LNCaP clone FGC (cell line): ENCODE measurements around the gene TMEM244.
"Not testable (repeated sequence)": the region's sequence is repeated elsewhere in the genome, so short reads cannot be mapped to it uniquely, and the experiment has no call there.

Source experiments
- DNase-seq: peaks from one replicate; pipeline ENCODE4 v3.0.0-alpha.2; 2011; ENCODE audit warnings: low read depth
- H3K4me3 ChIP-seq: 2 replicates; pipeline ENCODE4 v1.5.1; 2011; ENCODE audit warnings: mild to moderate bottlenecking, low read depth, low read length, control low read depth
- CTCF ChIP-seq: IDR thresholded peaks from 2 replicates; pipeline ENCODE4 v1.5.1; 2012; ENCODE audit warnings: mild to moderate bottlenecking; ENCODE audit not compliant: control insufficient read depth, insufficient read depth; ENCODE audit errors: extremely low read depth

The TMEM244 gene

DNA sequence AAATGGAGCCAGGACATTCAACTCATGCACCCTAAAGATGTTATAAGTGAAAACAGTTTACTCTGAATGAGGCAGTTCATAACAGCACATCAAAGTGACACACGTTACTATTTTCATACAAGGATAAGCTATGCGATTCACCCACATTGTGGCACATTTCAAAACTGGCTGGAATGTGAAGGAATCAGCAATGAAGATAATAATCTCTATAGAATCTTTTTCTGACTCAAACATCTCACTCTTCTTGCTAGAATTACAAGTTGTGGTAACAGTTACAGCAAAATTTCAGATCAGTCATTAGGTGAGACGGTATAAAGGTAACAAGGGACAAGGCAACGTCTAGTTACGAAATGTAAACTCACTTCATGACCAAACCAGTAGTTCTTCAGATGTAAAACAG, 17.5 kb downstream of the TMEM244 start:
- TF ChIP-seq CTCF = no peak
- H3K4me3 ChIP-seq = no peak overlapping the region
- DNase-seq = no peak

DNA sequence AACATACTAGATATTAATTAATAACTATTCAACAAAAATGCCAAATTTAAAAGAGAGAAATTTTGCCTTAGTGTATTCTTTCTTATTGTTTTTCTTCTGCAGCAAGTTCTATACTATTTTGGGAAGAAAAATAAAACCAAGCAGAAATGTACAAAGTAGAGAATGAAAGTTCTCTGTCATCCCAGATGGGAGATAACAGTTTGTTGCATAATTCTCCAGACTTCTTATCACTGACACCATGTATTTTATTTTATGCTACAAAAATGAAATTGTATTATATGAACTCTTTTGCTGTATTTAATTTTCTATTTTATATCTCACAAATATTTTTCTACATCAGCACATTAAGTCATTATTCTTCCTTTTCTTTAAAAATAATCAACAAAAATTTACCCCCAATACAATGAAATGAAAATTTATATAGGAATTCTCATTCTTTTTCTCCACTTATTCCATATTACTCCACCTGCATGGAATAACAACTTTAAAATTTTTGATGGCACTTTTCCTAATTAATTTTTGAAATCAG, 18.2 kb downstream of the TMEM244 start:
- no peak for DNase-seq
- TF ChIP-seq CTCF = no peak

DNA sequence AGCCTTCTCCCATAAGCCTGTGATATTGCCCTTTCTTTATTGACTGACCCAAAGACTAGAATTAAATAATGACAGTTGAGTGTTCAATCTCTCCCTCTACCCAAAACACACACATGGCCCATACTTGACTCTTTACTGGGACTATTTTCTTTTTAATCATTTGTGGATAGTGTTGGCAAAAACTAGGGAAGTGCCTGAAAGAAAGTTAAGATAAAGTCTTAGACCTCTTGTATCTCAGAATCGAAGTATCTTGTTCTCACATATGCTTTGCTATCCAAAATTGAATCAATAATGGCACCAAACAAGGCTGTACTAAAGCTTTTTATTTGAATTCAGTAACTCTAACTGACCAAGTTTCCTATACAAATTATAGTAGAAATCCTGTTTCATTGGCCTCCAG, 19.0 kb downstream of the TMEM244 start:
- no peak for TF ChIP-seq CTCF
- H3K4me3 ChIP-seq = no peak overlapping the region
- no peak for DNase-seq

More for the DNA sequence above, 18.2 kb downstream of the TMEM244 start:
- H3K4me3 ChIP-seq = no peak overlapping the region

- not testable (repeated sequence) for H3K4me3 ChIP-seq, DNase-seq
Observed at GRCh38 chr6:129839562-129839961, 21.6 kb downstream of the TMEM244 start.

DNA sequence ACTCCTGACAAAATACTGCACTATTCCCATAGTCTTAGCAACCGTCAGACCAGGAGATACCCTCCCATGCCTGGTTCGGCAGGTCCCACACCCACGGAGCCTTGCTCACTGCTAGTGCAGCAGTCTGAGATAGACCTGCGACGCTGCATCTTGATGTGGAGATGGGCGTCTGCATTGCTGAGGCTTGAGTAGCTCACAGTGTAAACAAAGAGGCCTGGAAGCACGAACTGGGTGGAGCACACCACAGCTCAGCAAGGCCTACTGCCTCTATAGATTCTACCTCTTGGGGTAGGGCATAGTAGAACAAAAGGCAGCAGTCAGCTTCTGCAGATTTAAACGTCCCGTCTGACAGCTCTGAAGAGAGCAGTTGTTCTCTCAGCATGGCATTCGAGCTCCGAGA, 25.4 kb downstream of the TMEM244 start:
- DNase-seq = no peak
- TF ChIP-seq CTCF = no peak
- H3K4me3 ChIP-seq = no peak overlapping the region

DNA sequence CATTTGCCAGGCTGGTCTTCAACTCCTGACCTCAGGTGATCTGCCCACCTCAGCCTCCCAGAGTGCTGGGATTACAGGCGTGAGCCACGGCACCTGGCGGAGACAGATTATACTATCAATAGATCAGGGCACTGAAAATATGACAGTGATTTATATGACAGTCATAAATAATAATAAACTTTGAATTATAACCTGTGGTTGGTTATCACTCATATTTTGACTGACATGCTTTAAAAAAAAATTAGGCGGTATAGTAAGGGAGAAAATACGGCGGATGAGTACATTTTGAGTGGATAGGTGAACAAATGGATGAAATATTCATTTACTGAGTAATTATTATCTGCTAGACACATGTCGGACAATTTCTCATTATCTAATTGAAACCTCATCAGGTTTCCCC, 28.8 kb downstream of the TMEM244 start:
- no peak for DNase-seq
- TF ChIP-seq CTCF = no peak
- H3K4me3 ChIP-seq = no peak overlapping the region

DNA sequence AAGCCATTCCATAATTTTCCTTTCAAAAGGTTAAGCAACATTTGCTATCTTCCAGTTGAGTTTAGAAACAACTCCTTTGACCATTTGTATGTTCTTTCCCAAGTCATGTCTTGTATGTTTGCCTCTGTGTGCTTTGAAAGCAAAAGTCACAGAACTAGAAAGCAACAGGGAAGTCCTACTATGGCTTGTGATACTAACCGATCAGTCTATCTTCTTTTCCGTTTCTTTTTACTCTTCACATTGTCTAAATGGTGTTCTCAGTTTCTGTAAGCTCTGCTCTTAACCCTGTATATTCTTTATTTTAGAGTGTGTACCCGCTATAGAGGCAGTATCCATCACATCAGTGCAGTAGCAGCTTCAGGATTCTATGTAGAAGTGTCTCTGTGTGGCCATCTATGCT, 32.9 kb downstream of the TMEM244 start:
- no peak for DNase-seq
- no peak overlapping the region for H3K4me3 ChIP-seq
- no peak for TF ChIP-seq CTCF
